HG02759 (cell line): ENCODE measurements around the gene HOXB5.

Experiments used
- ATAC-seq: cut with Tn5 transposase; IDR thresholded peaks from one replicate; pipeline ENCODE4 v1.9.1; 2021; ENCODE audit warnings: mild to moderate bottlenecking, moderate library complexity; ENCODE audit not compliant: unreplicated experiment

Gene HOXB5

DNA sequence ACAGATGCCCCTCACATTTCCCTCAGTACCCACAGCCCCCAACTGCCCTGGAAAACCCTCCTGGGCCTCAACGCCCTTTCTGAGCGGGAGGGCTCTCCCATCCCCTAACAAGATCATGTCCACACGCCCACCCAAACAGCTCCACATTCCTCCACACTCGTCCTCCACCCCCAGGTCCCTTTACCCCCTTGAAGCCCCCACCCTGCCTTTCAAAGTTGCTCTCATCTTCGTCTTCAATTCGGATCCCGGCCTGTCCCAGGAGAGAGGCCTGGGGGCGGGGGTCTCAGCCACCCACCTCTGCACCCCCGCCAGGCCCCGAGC lies 29.8 kb downstream of the HOXB5 start:
- no peak for ATAC-seq

DNA sequence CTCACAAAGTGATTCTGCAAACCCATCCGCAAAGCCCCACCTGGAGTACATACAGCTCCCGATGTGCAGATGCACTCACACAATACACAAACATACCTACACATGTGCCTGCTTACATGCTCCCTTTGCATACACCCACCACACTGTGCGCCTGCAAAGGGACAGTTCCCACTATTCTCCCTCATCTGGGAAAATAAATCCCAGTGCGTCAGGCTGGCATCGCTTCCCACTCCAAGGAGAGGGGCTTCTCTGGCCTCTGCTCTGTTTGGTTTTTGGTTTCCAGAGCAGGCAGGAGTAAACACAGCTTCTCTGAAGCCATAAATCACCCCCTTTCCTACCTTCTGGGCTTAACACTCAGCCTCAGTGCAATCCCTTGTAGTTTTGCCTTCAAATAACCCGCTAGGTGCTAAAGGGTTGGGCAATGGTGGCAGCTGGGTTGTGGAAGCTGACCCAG lies 30.2 kb downstream of the HOXB5 start:
- ATAC-seq, result no peak

DNA sequence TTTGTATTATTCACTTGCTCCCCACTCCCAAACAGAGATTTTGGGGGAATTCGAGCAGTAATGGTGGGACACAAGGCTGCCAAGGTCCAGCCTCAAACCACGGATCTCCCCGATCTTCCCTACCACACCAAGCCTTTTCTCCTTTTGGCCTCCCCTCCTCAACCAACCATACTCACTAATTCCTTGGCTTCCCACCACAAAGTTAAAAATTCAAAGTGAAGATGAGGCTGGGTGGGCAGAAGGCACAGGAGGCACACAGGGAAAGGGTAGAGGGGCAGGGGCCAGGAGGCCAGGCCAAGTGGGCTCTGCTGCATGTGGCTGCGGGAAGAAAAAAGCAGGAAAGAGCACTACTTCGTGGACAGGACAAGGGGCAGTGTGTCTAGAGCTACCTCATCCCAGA lies 30.6 kb downstream of the HOXB5 start:
- no peak for ATAC-seq

DNA sequence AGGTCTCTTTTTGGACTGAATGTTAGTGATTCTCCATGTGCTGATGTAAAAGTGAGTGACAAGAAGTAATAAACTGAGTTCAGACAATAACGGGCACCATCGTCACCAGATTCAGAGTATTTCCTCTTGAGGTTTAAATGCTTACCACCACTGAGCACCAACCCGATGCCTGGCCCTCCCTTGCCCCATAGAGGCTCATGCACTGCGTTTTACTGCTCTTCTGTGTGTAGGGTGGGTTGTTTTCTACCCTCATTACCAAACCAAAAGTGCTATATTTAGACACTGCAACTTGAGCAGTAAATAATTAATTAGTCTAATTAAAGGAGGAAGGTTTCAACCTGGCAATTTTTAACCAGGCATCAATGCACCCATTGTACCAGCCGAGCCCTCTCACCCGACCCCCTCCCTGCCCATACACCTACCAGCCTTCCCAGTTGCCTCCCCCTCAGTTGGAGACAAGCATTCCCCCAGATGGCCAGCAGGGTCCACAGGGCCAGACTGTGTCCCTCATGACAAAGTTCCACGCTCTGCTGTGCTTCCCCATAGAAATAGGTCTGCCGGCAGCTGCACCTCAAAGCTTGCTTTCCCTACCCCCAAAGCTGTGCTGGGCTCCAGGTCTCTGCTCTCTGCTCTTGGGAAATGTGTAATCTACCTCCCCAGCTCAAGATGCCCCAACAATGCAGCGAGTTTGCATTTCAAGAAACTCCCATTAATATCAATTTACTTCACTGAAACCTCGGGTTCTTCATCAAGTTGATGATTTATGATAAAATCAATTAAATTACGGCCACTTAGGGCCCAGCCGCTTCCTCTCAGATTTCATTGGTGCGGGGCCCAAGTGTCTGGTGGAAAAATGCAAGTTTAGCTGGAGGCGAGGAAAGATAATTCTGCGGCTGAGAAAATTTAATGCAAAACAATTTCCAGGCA lies 31.4 kb downstream of the HOXB5 start:
- peak; percentile 75 for ATAC-seq

DNA sequence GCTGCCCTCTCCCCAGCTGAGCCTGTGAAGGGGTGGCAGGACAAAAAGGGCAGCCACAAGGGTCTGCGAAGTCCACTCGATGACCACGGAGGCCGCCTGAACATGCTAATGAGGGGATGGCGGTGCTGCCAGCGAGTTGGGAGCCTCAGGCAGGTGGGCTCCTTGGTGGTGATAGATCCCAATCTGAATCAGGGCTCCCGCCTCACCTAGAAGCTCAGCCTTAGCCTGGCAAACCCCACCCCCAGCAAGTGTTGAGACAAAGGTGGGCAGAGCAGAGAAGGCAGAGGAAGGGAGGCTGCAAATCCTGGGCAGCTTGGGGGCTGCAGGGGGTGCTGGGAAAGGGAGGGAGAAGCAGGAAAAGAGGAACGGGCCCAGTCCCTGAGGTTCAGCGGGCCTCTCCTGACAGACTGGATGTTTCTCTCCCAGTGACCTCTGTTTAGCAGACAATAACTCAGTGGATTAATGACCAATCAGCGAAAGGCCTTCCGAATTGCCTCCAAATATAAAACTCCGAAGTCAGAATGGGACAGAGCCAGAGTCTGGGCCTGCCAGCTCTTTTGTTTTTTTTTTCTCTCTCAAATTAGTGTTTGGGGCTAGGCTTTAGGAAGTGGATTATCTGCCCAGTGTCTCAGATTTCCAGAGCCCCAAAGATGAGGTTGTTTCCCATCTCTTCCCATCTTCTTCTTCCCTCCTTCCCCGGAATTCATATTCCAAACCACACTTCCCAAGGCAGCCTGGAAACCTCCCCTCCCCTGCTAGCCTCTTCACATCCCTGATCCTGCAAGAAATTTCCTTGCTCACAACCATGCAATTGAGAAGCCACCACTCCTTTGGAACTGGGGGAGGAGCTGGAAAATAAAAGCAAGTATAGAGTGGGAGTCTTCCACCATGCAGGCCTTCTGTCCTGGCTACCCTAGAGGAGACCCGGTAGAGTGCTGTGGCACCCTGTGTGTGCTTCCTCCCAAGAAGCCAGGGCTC lies 33.5 kb downstream of the HOXB5 start:
- ATAC-seq, result no peak

DNA sequence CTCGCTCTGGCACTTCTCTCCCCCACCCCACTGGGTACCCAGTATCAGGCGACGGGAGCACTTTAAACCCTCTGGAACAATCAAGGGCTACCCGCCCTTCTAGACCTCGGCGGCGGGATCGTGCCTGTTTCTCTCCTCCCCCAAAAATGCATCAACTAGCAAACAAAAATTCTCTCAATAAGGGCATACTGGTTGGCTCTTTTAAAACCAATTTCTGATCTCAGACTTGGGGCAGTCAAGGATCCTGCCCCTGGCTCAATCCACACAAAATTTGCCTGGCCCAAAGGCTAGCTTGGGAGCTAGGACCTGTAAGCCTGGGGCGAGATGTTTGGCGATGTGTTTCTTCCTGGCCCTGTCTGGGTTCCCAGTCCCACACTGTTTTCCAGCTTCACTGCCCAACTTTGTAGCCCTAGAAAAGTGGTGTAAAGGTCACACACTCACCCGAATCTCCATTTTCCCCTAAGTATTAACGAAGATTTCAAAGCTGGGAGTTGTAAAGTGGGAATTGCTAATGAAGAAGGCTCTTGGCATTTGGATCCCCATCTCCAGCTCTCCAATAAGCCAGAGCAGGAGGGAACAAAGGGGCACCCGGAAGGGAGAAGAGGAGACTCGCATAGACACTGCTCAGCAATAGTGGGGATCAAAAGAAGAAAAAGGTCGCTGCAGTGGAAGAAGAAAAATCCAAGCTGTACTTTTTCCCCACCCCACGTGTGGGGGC lies 34.3 kb downstream of the HOXB5 start:
- no peak for ATAC-seq

DNA sequence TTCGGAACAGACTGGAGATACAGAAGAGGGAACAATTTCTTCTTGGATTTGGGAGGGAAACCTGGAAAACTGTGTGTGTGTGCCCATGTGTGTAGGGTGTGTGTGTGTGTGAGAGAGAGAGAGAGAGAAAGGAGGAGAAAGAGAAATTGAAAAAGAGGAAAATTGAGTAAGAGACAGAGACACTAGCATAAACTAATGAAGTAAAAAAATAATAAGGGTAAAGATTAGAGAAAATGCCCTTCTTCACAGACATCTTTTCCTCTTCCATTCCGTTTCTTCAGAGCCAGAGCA lies 34.8 kb downstream of the HOXB5 start:
- no peak for ATAC-seq

DNA sequence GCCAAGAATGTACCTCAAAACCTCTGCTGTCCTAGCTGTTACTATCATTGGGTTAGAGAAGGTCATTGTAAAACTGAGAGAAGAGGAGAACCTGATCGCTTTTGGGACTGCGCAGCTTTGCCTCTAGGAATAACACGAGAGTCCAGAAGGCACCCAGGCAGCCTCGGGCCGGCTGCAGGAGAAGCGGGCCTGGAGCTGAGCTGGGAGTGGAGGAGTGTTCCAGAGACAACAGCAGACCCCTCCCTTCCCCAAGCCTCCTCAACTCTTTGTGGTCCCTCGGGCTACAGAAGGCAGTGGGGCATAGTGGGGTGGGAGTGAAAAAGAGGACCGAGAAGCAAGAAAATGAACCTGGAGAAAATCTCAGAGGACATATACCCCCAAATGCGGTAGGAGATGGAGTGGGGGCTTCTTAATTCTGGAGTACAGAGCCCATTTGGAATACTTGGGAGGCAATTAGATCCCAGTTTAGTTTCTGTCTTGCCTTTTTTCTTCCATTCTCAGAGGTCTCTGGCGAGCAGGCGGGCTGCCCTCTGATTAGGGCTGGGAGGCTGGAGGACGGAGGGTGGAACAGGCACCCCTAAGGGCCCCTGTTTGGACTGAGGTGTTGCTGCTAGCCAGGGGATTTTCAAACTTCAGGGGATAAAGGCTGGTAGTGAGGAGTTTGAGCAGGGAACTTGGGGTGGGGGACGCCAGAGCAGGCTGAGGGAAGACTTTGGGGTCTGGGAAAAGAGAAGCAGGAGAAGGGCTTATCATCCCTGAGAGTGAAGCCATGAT lies 35.3 kb downstream of the HOXB5 start:
- no peak for ATAC-seq

DNA sequence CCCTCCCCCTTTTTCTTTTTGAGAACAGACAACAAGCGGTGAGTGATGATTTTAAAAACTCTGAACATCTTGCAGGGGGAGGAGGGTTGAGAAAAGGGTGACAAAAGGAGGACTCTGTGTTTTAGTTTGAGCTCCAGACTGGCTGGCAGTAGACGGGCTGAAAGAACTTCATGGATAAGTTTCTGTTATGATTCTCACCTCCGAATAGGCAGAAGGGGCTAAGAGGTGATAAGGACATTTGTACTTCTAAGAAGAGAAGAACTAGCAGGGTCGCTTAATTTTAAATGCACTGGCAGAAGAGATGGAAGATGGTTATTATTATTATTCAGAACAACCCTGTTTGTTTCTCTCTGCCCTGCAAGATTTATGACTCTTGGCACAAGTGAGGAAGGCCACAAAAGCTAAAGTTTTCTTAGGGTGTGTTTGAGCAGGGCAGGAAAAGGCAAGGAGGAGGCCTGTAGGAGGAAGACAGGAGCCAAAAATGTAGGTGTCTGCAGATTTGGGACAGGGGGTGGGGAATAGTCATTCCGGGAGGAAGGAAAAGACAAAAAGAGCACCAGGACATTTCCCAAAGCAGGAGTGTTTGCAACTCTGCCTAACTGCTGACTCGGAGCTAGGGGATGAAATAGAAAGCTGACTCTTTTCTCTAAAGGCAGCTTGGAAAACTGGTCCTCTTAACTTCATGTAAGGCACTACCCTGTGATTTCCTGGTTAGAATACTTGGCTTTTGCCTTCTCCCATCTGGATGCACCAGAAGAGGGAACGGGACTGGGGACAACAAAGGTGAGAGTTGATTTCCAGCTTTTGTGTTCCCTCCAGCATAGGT lies 36.8 kb downstream of the HOXB5 start:
- ATAC-seq, result no peak

DNA sequence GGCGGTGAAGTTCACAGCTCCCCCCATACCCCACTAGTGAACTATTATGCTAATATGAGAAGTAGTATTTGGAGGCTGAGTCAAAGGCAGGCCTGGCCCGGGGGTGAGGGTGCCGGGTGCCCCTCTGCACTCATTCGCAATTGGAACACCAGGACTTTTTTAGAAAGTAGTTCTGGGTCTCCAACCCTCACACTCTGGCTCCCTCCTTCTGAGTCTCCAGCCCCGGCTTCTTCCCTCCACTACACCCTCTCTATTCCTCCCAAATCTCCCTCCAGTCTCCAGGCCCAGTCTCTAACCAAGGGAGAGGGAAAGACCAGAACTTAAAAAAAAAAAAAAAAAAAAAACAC lies 37.4 kb downstream of the HOXB5 start:
- ATAC-seq, result no peak

DNA sequence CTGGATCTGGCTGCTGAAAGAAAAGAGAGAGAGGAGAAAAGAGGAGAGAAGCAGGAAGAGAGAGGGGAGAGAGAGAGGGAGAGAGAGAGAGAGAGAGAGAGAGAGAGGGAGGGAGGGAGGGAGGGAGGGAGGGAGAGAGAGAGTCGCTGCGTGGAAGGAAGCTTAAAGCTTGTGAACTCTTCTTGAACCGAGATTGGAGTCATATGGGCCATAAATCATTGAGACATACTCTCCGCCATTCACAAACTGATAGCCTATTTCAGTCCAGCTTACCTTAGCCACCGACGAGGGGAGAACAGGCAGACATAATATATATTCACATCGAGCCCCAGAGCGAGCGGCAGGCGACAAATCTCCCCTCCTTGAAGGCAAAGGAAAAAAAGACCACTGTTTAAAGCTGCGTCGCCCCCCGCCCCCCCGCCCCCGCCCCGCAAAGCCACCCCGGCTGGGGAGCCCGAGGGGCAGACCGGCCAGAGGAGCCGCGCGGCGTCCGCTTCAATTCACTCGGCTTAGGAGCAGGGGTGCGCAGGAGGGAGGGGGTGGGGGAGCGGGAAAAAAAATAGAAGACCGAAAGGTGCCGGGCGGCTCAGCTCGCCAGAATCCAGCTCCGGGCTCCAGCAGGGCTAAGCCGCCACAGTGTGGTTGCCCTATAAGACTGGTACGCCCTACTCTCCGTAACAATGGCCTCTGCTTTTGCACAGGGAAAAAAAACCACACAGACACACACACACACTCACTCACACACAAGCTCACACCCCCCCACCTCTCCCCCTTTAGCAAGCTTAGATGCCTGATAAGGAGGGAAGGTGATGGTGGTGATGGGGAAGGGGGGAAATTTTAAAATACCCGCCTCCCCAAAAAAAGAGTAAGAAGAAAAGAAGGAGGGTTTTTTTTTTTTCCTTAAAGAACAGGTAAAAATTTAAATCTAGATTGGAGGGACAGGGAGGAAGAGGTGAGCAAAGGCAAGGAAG lies 38.0 kb downstream of the HOXB5 start:
- no peak for ATAC-seq

DNA sequence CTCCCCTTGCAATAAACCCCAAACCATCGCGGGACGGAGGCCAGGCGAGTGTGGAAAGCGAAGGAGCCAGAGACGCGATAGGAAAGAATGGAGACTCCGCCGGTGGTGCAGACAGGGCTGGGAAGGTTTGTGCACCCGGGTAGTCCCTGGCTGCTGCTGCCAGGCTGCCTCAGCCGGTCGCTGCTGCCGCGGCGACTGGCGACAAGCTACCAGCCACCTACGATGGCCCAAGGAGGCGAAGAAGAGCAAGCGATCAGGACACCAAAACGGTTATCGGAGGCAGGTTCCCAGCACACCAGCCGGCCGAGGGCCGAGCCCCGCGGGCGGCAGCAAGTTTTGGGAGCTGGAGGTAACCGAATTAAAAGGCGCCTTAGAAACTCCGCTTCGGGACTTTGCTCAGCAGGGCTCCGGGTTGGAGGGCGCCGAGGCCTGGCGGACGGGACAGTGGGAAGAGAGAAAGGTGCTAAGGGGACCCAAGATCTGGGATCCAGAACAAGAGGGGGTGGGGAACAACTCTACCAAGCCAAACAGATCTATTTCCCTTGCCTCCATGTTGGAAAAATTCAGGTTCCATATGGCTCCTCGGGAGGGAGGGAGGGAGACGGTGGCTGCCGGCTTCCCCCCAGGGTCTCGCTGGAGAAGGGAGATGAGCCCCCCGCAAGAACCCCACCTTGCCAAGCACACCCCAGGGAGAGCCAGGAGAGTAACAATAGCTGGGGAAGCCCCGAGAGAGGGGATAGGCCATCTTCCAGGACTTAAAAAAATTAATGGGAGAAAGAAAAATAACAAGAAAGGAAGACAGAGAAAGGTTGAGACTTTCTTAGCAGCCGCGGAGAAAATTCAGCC lies 38.9 kb downstream of the HOXB5 start:
- no peak for ATAC-seq

DNA sequence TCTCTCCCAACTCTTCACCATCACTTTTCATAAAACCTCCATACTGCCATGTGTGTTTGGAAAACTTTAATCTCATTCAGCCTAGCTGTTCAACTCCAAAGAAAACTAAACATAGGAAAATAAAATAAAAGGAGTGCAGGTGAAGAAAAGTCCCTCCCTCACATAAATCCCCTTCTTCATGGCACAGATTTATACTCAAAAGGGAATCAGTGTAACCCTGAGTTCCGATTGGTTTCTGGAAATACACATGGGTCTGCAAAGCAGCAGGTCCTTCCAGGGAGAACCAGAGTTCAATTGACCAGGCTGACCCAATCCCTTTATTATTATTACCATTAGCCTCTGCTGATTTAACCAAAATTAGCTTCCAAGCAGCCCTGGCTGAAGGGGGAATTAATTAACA lies 39.8 kb downstream of the HOXB5 start:
- ATAC-seq, result no peak

DNA sequence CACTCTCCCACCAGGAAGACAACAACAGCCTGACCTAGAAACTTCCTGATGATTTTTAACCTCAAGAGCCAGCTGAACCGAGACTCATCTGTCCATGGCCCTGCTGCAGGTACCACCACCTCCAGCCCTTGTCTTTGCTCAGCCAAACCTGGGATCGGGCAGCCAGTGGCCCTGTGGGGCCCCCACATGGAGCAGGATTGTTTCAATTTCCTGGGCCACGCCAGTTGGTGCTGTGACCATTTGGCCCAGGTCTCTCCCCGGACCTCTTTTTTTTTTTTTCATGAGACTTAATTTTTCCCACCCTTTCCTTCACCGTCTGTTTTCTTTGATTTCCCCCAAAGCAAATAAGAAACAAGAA lies 40.4 kb downstream of the HOXB5 start:
- ATAC-seq, result no peak

DNA sequence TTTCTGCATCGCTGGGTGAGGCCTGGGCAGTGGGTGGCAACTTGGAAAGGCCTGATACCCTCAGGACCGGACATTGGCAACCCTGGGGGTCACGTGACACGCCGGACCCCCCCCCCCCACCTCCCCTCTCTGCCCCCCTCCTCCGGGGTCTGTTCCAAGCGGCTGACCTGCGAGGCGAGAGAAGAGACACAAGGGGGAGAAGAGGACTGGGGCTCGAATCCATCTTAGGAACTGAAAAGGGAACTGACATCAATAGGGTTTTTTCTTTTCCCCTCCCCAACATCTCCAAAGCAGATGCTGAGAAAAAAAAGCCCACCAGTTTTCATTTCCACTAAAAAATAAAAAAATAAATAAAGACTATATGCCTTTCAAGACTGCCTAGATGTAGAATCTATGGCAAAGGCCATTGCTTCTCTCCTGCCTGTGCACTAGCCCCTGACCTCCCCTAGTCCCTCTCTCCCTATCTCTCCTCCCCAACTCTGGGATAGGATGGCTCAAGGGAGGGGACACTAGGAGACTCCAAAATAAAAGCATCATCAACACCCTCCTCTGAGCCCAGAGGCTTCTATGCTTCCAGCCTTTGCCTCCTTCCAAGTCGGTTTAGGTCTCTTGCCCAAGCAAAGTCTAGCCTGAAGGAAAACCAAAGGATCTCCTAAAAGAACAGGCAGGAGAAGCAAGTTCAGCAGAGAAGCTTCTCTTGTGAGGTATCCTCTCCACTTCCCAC lies 41.0 kb downstream of the HOXB5 start:
- ATAC-seq, result no peak

DNA sequence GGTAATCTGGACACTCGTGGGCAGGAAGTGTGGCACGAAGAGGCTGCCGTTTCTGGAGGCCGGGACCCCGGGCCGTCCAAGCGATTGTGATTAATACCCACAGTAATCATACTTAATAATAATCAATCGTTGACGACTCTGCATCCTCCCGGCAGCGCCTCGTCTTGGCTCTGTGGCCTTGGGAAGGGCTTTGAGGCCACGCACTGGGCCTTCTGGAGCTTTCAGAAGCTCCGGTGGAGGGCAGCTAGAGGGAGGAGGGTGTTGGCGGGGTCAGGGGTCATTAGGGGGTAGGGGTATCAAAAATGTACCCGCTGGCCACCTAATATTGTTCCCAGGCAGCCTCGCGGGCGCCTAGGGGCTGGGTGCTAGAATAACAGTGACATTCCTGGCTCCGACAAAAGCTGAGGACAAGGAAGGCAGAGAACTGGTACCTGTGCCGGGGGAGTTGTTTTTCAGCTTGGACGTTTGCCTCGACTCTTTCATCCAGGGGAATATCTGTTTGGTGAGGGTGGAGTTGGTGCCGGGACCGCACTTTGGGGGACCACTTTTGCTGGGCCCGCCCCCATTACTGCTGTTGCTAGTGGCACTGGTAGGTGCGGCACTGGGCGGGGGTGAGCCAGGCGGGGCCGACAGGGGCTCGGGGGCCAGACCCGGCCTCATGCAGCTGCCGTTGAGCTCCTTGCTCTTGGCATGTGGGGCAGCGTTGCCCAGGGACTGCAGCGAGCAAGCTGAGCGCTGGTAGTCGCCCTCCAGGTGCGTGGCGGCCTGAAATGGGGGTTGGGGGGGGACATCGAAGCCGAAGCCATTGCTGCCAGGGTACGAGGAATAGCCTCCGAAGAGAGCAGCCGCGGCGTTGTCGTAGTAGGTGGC lies 41.7 kb downstream of the HOXB5 start:
- ATAC-seq, result no peak
